NCI-H1092 (cell line): ENCODE measurements around the gene SLC1A7.

Experiments used
- DNase-seq: peaks from one replicate; lab custom pipeline; 2025; lab: John Stamatoyannopoulos, UW

SLC1A7 gene

GRCh38 chr1:53075761-53076163, 66.7 kb downstream of the SLC1A7 start:
- no peak for DNase-seq

GRCh38 chr1:53075206-53075605, 67.2 kb downstream of the SLC1A7 start:
- no peak for DNase-seq

- no peak for DNase-seq
Observed at GRCh38 chr1:53074313-53075154, 67.9 kb downstream of the SLC1A7 start.

GRCh38 chr1:53073868-53074311, 68.5 kb downstream of the SLC1A7 start:
- DNase-seq = no peak

GRCh38 chr1:53073287-53073686, 69.2 kb downstream of the SLC1A7 start:
- no peak for DNase-seq

GRCh38 chr1:53071915-53072314, 70.5 kb downstream of the SLC1A7 start:
- no peak for DNase-seq

GRCh38 chr1:53071167-53071865, 71.1 kb downstream of the SLC1A7 start:
- DNase-seq = no peak

GRCh38 chr1:53070621-53071020, 71.8 kb downstream of the SLC1A7 start:
- DNase-seq = no peak

- DNase-seq = no peak
Observed at GRCh38 chr1:53069663-53070327, 72.6 kb downstream of the SLC1A7 start.

GRCh38 chr1:53069265-53069662, 73.2 kb downstream of the SLC1A7 start:
- no peak for DNase-seq

GRCh38 chr1:53068314-53069099, 73.9 kb downstream of the SLC1A7 start:
- DNase-seq = no peak

- no peak for DNase-seq
Observed at GRCh38 chr1:53067886-53068285, 74.6 kb downstream of the SLC1A7 start.

GRCh38 chr1:53066891-53067738, 75.3 kb downstream of the SLC1A7 start:
- DNase-seq = no peak

GRCh38 chr1:53066488-53066887, 76.0 kb downstream of the SLC1A7 start:
- no peak for DNase-seq

- no peak for DNase-seq
Observed at GRCh38 chr1:53065391-53065790, 77.0 kb downstream of the SLC1A7 start.

GRCh38 chr1:53063744-53064515, 78.5 kb downstream of the SLC1A7 start:
- DNase-seq = no peak

GRCh38 chr1:53062708-53063591, 79.5 kb downstream of the SLC1A7 start:
- DNase-seq = no peak

GRCh38 chr1:53061859-53062707, 80.4 kb downstream of the SLC1A7 start, which contains the start of gene PODN:
PODN (plus strand) TSS chr1:53062213; CDS start chr1:53069856, 7,643 bp downstream.
- DNase-seq = no peak
